HG03039 (cell line): ENCODE results near the gene FGF21.
A peak's percentile ranks its signal among the peaks of the same experiment; 100 is the strongest.
"Not testable (repeated sequence)": the region's sequence is repeated elsewhere in the genome, so short reads cannot be mapped to it uniquely, and the experiment has no call there.

Experiments used
- ATAC-seq: cut with Tn5 transposase; IDR thresholded peaks from one replicate; pipeline ENCODE4 v1.9.1; 2021; ENCODE audit warnings: mild to moderate bottlenecking, moderate library complexity; ENCODE audit not compliant: unreplicated experiment

The FGF21 gene

DNA sequence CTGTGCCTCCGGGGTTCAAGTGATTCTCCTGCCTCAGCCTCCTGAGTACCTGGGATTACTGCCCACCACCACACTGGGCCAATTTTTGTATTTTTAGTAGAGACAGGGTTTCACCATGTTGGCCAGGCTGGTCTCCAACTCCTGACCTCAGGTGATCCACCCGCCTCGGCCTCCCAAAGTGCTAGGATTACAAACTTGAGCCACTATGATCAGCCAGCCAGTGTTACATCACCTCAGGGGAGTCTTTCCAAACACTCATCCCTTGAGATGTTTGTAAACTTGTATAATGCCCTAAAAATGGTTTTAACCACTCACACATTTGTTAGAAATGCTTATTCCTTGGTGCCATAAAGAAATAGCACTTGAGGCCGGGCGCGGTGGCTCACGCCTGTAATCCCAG, 31.1 kb downstream of the FGF21 start:
- ATAC-seq = not testable (repeated sequence)

- ATAC-seq = not testable (repeated sequence)
Measured at GRCh38 chr19:48787331-48787730, 32.0 kb downstream of the FGF21 start.

DNA sequence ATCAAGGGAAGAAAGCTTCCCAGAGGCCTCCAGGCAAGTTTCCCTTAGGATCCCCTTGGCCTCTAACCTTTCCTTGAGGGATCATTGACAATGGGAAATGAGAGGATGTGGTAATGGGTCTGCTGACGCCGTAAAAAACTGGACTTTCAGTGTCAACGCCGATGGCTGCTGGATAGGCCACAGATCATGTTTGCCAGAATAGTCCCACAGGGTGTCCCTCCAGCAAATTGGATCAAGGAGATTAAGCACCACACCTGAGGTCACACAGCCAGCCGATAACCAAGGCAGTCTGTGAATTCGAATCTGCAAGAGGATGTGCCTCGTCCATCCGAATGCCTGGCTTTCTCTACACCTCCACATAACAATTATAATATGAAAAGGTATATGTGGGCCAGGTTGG, 37.9 kb downstream of the FGF21 start:
- ATAC-seq = no peak

DNA sequence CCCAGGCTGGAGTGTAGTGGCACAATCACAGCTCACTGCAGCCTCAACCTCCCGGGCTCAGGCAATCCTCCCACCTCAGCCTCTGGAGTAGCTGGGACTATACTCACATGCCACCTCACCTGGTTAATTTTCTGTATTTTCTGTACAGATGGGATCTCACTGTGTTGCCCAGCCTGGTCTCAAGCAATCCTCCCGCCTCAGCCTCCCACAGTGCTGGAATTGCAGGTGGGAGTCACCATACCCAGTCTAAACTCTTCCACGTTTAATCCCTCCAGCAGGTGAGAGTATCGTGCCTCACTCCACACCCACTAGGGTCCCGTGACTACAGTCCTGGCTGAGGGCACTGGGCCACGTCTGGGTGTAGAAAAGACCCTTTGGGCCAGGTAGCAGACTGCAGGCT, 39.0 kb downstream of the FGF21 start:
- ATAC-seq = no peak

DNA sequence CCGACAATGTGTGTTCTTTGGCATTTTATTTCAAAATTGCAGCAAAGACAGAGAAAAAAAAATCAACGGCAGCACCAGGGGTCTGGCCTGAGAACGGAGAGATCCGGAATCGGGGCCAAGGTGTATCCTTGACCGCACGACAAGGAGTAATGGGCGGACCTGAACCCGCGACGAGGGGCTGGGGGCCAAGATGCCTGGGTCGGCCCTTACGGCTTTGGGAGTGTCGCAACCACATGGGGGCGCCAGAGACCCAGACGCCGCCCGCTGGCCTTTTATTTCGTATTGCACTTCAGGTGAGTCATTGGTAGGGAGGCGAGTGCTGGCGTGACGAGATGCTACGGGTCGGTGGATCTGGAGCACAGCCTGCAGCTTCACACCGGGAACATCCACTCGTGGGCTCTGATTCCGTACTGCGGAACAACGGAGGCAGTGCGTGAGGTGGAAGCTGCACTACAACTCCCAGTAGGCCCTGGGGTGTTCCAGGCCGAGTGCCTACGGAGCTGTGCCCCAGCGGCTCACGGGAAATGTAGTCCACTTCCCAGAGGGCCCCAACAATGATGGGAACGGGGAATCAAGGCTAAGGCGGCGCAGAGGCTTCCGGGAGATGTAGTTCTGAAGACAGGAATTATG, 39.8 kb downstream of the FGF21 start:
- ATAC-seq = peak; percentile 59

DNA sequence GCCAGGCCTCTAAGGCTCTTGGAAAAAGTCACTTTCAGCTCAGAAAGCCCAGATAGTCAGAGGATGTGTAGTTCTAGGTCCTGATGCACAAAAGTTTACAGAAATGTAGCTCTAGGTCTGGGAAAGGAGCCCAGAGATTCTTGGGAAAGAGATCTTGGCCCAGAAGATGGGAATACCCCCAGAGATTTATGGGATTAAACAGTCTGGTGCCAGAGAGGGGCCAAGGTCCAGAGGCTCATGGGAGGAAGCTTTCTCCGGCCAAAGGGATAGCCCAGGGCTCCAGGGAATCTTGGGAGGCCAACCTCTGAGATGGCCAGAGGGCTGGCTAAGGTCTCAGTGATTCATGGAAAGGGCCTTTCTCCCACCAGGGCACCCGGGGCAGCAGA, 40.4 kb downstream of the FGF21 start:
- no peak for ATAC-seq

- ATAC-seq = no peak
Measured at GRCh38 chr19:48796298-48797083, 41.2 kb downstream of the FGF21 start.

DNA sequence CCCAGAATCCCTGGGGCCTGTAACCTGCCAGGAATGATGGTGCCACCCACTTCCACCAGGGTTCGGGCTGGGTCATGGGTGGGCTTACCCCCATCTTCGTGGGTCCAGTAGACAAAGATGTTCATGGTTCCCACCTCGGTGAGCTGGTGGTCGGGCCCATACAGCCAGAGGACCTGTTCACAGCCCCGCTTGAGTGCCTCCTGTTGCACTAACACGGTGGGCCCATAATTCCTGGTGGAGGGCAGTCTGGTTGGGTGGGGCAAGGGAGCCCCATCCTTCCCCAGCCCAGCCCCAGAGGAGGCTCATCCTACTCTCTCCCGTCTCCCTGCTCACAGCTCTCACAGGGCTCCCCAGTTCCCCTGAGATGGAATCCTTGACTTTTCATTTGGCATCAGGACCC, 41.8 kb downstream of the FGF21 start:
- ATAC-seq = no peak

DNA sequence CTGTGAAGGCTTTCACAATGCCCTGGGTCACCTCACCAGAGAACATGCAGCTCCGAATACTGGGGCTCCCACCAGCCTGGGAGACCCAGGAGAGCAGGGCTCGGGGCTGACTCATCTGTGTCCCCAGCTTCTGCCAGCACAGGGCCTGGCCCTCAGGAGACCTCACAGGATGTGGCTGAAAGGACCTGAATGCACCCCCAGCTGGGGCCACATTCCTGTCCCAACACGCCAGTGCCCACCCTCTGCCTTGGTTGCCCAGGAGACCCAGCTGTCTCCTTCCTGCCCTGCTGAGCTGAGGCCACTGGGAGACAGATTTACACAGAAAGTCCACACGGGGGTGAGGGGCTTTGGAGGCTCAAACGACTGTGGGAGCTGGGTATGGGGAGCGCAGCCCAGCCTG, 43.6 kb downstream of the FGF21 start:
- ATAC-seq = no peak

DNA sequence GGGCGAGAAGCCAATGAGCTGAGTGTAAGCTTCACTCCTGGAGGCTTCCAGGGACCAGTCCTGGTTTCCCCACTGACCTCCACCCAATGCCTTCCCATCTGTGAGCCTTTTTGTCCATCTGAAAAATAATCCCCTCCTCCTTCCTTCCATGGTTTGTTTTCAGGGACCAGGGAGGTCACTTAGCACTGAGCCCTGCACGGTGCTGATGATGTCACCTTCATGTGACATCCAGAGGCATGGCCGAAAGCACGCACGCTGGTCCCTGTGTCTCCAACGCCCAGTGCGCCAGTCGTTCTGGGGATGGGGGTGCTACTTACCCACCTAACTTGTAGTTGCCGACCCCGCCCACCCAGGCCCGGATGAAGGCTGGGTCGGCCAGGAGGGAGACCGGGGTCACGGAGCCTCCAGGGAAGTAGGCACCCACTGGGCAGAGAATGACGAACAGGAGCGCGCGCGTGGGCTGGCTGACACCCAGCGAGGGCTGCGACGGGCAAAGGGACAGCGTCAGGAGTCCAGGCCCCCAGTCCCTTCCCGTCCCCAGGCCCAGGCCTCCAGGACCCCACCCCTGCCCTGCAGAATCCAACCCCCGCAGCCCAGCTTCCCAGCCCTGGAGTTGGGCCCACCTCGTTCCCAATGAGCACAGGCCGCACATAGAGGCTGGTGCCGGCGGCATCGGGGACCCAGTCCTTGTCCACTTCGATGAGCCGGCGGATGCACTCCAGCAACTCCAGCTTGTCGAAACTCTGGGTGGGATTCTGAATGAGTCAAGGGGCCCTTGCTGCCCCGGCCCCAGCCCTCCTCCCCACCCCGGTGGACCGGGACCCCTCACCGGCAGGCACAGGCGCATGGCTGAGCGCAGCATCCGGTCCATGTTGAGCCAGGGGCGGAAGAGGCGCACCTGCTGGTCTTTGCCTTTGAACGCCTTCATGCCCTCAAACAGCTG, 44.3 kb downstream of the FGF21 start:
- no peak for ATAC-seq

DNA sequence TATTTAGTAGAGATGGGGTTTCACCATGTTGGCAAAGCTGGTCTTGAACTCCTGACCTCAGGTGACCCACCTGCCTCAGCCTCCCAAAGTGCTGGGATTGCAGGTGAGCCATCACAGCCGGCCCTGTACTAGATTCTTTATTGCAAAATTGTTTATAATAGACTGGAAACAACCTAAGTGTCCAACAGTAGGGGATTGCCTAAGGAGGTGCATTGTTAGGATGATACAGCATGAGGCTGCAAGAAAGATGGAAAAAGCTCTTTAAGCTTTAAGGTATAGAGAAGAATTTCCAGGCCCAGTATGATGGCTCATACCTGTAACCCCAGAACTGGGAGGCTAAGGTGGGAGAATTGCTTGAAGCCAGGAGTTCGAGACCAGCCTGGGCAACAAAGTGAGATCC, 47.3 kb downstream of the FGF21 start:
- ATAC-seq = no peak

GRCh38 chr19:48804496-48804895, 49.2 kb downstream of the FGF21 start:
- no peak for ATAC-seq

DNA sequence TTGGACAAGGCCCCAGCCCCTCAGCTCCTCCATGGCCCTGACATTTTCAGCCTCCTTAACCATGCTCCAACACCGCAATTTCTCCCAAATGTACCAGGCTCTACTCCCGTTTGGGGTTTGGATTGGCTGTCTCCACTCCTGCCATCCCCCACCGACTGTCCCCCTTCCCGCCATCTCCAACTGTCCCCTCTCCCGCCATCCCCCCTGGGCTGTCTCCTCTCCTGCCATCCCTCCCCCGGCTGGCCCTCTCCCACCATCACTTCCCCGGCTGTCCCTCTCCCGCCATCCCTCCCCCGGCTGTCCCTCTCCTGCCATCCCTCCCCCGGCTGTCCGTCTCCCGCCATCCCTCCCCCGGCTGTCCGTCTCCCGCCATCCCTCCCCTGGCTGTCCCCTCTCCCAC, 50.1 kb downstream of the FGF21 start:
- ATAC-seq = no peak

DNA sequence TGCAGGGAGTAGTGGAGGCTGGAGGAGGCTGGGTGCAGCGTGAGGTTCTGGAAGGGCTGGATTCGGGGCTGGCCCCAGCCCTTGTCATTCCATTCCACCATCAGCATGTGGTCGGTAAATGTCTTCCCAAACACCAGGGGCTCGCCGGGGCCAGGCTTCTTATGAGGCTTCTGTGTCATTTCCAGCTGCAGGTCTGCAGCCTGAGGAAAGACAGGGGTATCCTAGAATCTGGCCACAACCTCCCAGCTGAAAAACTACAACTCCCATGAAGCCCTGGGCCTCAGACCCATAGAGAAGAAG, 51.1 kb downstream of the FGF21 start:
- ATAC-seq = no peak

GRCh38 chr19:48806818-48807589, 51.7 kb downstream of the FGF21 start:
- no peak for ATAC-seq

DNA sequence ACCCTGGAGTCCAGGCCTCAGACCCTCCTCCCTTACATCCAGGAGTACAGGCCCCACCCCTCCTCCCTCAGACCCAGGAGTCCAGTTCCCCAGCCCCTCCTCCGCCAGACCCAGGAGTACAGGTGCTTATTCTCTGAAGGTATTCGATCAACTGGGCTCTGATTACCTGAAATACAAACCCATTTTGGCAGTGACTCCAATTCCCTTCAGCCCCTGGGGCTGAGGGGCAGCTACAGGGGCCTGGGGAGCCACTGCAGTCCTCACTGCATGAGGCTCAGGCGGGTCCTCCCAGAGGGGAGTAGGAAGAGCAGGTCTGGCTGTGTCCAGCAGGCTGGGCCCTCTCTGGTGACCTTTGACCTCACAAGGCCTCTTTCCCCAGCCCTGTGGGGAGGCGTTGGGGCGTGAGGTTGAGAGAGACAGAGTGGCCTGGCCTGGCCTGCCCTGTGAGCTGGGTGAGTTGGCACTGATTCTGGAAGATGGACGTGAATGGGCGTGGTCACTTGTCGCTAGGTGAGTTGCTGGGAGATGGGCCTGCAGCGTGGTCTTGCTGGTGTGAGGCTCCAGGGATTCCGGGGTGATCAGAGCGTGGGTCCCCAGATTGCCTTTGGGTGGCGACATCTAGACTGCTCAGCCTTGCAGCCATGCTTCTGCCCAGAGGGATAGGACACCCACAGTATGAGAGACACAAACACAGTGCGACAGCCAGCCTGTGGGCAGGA, 52.4 kb downstream of the FGF21 start:
- no peak for ATAC-seq
